Ishikawa (cell line): ENCODE measurements around the gene GOLGA2.

Experiments
- CEBPB ChIP-seq: IDR thresholded peaks from 2 replicates; pipeline ENCODE4 v1.6.1; 2012
- EP300 ChIP-seq: IDR thresholded peaks from 2 replicates; pipeline ENCODE4 v1.6.1; 2012; ENCODE audit warnings: borderline replicate concordance
- TAF1 ChIP-seq: IDR thresholded peaks from 2 replicates; pipeline ENCODE4 v1.6.1; 2012; ENCODE audit warnings: low read depth, mild to moderate bottlenecking
- TCF12 ChIP-seq: IDR thresholded peaks from 2 replicates; pipeline ENCODE4 v1.6.1; 2012; ENCODE audit warnings: low read depth

- TF ChIP-seq CEBPB (no peak), TCF12 (no peak), TAF1 (no peak), EP300 (no peak)
Measured at GRCh38 chr9:128216781-128217553, 58.8 kb downstream of the GOLGA2 start.
